K562 (cell line): ENCODE data around the gene SEZ6L. TPM values are rescaled to one million over a fixed set of nuclear protein-coding genes. Genes with fewer than 3 reads are reported as not detected.

Experiments
- ATAC-seq: fragments of 200-7000 bp; cut with Tn5 transposase; 3 replicates; pipeline ENCODE4 v1.9.1; 2020; ENCODE audit warnings: moderate library complexity
- BruUV-seq: library from RNA; stranded (reverse); fragments of 400-500 nt; replicated peaks from 2 replicates; lab custom pipeline; 2021; lab: Mats Ljungman, UMichigan
- CTCF ChIA-PET: fragments of 300-600 bp; formaldehyde crosslinking; extraction: SDS; loops from one replicate; lab custom pipeline; 2021; ENCODE audit warnings: low intra/inter-chr PET ratio; lab: Yijun Ruan, JAX
- POLR2A ChIA-PET: fragments of 300-600, 350-650 bp; sonication (Branson Sonifier 250); formaldehyde crosslinking; extraction: SDS; loops from one replicate; lab custom pipeline; 2021; ENCODE audit warnings: antibody characterized with exemption, inconsistent platforms; lab: Yijun Ruan, JAX
- DNase-seq, 4 experiments: peaks; one replicate each; pipeline versions ENCODE4 v3.0.0 to v3.0.0-alpha.2; 2011 to 2018; ENCODE audit warnings: low spot score in 3 of 4, mixed read lengths in 3 of 4; ENCODE audit errors: extremely low read depth in 1 of 4
- FAIRE-seq: peaks from 2 replicates; lab custom pipeline; 2011; peaks lifted over from hg19 to GRCh38; lab: Jason Lieb, UNC
- H2AFZ ChIP-seq: 2 replicates; pipeline ENCODE4 v1.6.0; 2011; ENCODE audit warnings: low read depth, low read length, control low read depth, inconsistent platforms
- H3K27ac ChIP-seq: fragments of 200-600 bp; 3 replicates; pipeline ENCODE4 v1.8.0; 2011; ENCODE audit warnings: low read depth, mild to moderate bottlenecking, control low read depth, inconsistent platforms, low read length, moderate library complexity, mixed read lengths; ENCODE audit errors: extremely low read depth
- H3K27me3 ChIP-seq, 2 experiments: fragments of 300-600 bp in 1 of 2; 2 replicates in 1 of 2; 3 replicates in 1 of 2; pipeline versions ENCODE4 v1.6.0 to v1.8.0; 2011; ENCODE audit warnings: inconsistent platforms in 2 of 2, low read length in 2 of 2, mild to moderate bottlenecking in 1 of 2, mixed read lengths in 1 of 2, moderate library complexity in 1 of 2; ENCODE audit not compliant: control insufficient read depth in 2 of 2, insufficient read depth in 2 of 2
- H3K36me3 ChIP-seq: fragments of 300-600 bp; 3 replicates; pipeline ENCODE4 v1.8.0; 2011; ENCODE audit warnings: mild to moderate bottlenecking, low read length, inconsistent platforms; ENCODE audit not compliant: control insufficient read depth, insufficient read depth
- H3K4me1 ChIP-seq, 2 experiments: fragments of 200-600 bp in 1 of 2; replicated peaks in 1 of 2; 2 replicates in 1 of 2; 3 replicates in 1 of 2; pipeline versions ENCODE4 v1.5.1 to v1.8.0; 2011; ENCODE audit warnings: inconsistent platforms in 2 of 2, low read length in 2 of 2, mild to moderate bottlenecking in 1 of 2, mixed read lengths in 1 of 2, moderate library complexity in 1 of 2; ENCODE audit not compliant: control insufficient read depth in 2 of 2, insufficient read depth in 2 of 2
- H3K4me2 ChIP-seq: 2 replicates; pipeline ENCODE4 v1.6.1; 2011; ENCODE audit warnings: low read length, control low read depth, inconsistent platforms, mixed read lengths; ENCODE audit not compliant: insufficient read depth
- H3K4me3 ChIP-seq: fragments of 200-600 bp; sonication (generic), shearing (Covaris generic); 2 replicates; pipeline ENCODE4 v1.5.1; 2016; ENCODE audit warnings: control low read depth, inconsistent platforms
- H3K79me2 ChIP-seq: fragments of 200-600 bp; 3 replicates; pipeline ENCODE4 v1.8.0; 2011; ENCODE audit warnings: low read length, inconsistent platforms; ENCODE audit not compliant: control insufficient read depth, insufficient read depth
- H3K9ac ChIP-seq, 2 experiments: 2 replicates each; pipeline versions ENCODE4 v1.6.0 to v1.6.1; 2011; ENCODE audit warnings: low read depth in 2 of 2, low read length in 2 of 2, control low read depth in 1 of 2, inconsistent platforms in 1 of 2, mild to moderate bottlenecking in 1 of 2, mixed read lengths in 1 of 2; ENCODE audit not compliant: insufficient read depth in 1 of 2
- H3K9me1 ChIP-seq: one replicate; pipeline ENCODE4 v1.6.0; 2011; ENCODE audit warnings: inconsistent platforms, mild to moderate bottlenecking, low read length, moderate library complexity; ENCODE audit not compliant: control insufficient read depth, insufficient read depth
- H3K9me3 ChIP-seq: replicated peaks from 2 replicates; pipeline ENCODE4 v1.5.1; 2011; ENCODE audit warnings: low read depth, low read length, inconsistent platforms; ENCODE audit not compliant: control insufficient read depth, insufficient read depth
- H4K20me1 ChIP-seq: replicated peaks from 2 replicates; pipeline ENCODE4 v1.6.1; 2011; ENCODE audit warnings: low read length, inconsistent platforms, mixed read lengths; ENCODE audit not compliant: control insufficient read depth, insufficient read depth
- ELF1 ChIP-seq: fragments of 200-800 bp; sonication (Bioruptor generic); IDR thresholded peaks from 2 replicates; pipeline ENCODE4 v1.6.1; 2016; ENCODE audit warnings: missing genetic modification characterization, missing compliant biosample characterization
- GABPA ChIP-seq: fragments of 200-800 bp; sonication (Bioruptor generic); conservative IDR thresholded peaks from 2 replicates; pipeline ENCODE4 v1.6.1; 2016; ENCODE audit warnings: low read depth, missing genetic modification characterization, missing compliant biosample characterization
- NR2C1 ChIP-seq, 2 experiments: fragments of 450-650 bp; IDR thresholded peaks; 2 replicates each; pipeline ENCODE4 v1.6.1; 2017; ENCODE audit warnings: mild to moderate bottlenecking in 2 of 2, antibody characterized with exemption in 1 of 2, inconsistent platforms in 1 of 2, missing compliant biosample characterization in 1 of 2, missing genetic modification characterization in 1 of 2
- WGBS: fragments of 100-300 bp; shearing (Covaris generic); methylation state at CpG from one replicate; pipeline ENCODE4 v1.1.6; 2016; ENCODE audit warnings: low coverage, mixed read lengths; ENCODE audit not compliant: insufficient coverage; ENCODE audit errors: missing lambda C conversion rate; 5-methylcytosine and 5-hydroxymethylcytosine counted together
- in situ Hi-C: fragments of 300-500 bp; cut with MboI; formaldehyde crosslinking; loops from 4 replicates; pipeline ENCODE4 v1.15.0; 2018; ENCODE audit warnings: inconsistent platforms, mixed read lengths
- intact Hi-C: fragments of 100-400 bp; cut with micrococcal nuclease; formaldehyde crosslinking; loops from 2 replicates; pipeline ENCODE4 v1.14.2; 2022
- polyA plus RNA-seq, 8 experiments: library from polyadenylated mRNA; depleted of rRNA in 4 of 8; stranded (reverse) in 5 of 8; unstranded in 3 of 8; fragments of >200 nt; fragmentation: Nextera tagmentation in 2 of 8; fragmentation: Illumina TruSeq in 1 of 8; extraction: Ambion mirVana in 2 of 8; extraction: Trizol in 1 of 8; gene quantifications; 2 replicates each; pipeline versions ENCODE4 v1.2.1 to v1.2.3, GENCODE V29; 2011 to 2014; ENCODE audit warnings: inconsistent platforms in 1 of 8, missing spikeins in 1 of 8
- total RNA-seq, 7 experiments: library from RNA; depleted of rRNA in 6 of 7; stranded (reverse); fragments of >200 nt in 6 of 7; fragmentation: Illumina TruSeq in 2 of 7; extraction: Trizol in 2 of 7; gene quantifications; 2 replicates each; pipeline versions ENCODE4 v1.2.1 to v1.2.3, GENCODE V29; 2011 to 2021; ENCODE audit warnings: low replicate concordance in 1 of 7
- TF ChIP-seq, protein P1 (sequence below), 2 experiments: fragments of 150-350 bp in 1 of 2; IDR thresholded peaks; 2 replicates each; pipeline ENCODE4 v1.6.1; 2012 to 2016; ENCODE audit warnings: low read depth in 2 of 2, low read length in 2 of 2, mild to moderate bottlenecking in 1 of 2, moderate library complexity in 1 of 2
- TF ChIP-seq, protein P2 (sequence below), 2 experiments: fragments of 450-650 bp; IDR thresholded peaks; 2 replicates each; pipeline ENCODE4 v1.6.1; 2016; ENCODE audit warnings: mild to moderate bottlenecking in 2 of 2, borderline replicate concordance in 1 of 2, low read depth in 1 of 2, moderate library complexity in 1 of 2

The SEZ6L gene
- total and polyA plus RNA-seq, 9 of the 15 experiments (the other 6 are each of a cell fraction or from before 2014, with no cell fraction given), result not detected

DNA sequence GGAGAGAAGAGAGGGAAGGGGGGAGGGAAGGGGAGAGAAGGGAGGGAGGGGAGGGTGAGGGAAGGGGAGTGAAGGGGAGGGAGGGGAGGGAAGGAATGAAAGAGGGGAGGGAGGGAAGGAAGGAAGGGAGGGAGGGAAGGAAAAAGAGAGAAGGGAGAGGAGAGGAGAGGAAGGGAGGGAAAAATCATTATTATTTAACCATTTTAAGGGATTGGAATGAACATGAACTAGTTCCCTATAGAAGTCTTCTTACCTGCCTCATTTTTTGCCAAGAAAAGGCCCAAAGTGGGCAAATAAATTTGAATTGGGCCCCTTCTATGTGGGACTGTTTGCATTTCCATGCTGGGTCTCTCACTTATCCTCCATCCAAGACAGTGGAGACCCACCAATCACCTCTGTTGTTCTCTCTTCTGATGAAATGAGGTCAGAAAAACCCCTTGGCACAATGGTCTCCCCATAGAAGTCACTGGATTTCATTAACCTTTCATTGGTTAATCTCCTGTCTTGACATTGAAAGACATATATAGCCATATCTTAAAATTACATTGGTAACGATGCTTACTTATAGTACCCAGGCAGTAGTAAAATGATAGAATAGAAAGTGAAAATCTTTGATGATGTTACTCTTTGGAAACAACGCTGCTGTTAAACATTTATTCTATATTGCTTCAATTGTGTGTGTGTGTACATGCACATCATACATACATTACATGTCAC, 179.7 kb downstream of the SEZ6L start:
- FAIRE-seq, result no peak
- Histone ChIP-seq H2AFZ (no peak overlapping the region), H3K27me3 (peaks cover 5 to 11% of the 10 kb centered on the region in 2 experiments; a peak in 4 of 5 replicates), H3K9me3 (no peaks in the 10 kb centered on the region), H3K36me3 (no peaks in the 10 kb centered on the region), H3K79me2 (no peaks in the 10 kb centered on the region), H3K4me3 (no peak overlapping the region), H3K9me1 (no peaks in the 10 kb centered on the region), H3K4me2 (no peak overlapping the region), H3K4me1 (no peaks in the 10 kb centered on the region), H3K9ac (no peak overlapping the region), H3K27ac (no peak overlapping the region), H4K20me1 (no peaks in the 10 kb centered on the region)
- WGBS, result 0% methylated on average over 2 of the region's 2 CpGs
- ChIA-PET CTCF (no interaction called here), POLR2A (no interaction called here)
- DNase-seq, result no peak
- ATAC-seq, result no peak
- in situ Hi-C loops, result loop anchor here (25.0 kb wide), 1 partner anchor 1137 kb away; the partner anchor contains the start of gene CRYBB2
- BruUV-seq, result no TSS peak
- intact Hi-C loops, result no loop called here
- TF ChIP-seq, protein P1, sequence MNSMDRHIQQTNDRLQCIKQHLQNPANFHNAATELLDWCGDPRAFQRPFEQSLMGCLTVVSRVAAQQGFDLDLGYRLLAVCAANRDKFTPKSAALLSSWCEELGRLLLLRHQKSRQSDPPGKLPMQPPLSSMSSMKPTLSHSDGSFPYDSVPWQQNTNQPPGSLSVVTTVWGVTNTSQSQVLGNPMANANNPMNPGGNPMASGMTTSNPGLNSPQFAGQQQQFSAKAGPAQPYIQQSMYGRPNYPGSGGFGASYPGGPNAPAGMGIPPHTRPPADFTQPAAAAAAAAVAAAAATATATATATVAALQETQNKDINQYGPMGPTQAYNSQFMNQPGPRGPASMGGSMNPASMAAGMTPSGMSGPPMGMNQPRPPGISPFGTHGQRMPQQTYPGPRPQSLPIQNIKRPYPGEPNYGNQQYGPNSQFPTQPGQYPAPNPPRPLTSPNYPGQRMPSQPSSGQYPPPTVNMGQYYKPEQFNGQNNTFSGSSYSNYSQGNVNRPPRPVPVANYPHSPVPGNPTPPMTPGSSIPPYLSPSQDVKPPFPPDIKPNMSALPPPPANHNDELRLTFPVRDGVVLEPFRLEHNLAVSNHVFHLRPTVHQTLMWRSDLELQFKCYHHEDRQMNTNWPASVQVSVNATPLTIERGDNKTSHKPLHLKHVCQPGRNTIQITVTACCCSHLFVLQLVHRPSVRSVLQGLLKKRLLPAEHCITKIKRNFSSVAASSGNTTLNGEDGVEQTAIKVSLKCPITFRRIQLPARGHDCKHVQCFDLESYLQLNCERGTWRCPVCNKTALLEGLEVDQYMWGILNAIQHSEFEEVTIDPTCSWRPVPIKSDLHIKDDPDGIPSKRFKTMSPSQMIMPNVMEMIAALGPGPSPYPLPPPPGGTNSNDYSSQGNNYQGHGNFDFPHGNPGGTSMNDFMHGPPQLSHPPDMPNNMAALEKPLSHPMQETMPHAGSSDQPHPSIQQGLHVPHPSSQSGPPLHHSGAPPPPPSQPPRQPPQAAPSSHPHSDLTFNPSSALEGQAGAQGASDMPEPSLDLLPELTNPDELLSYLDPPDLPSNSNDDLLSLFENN (IDR thresholded peaks at IDR 0.05; ENCODE audit: low read depth in 2 of 2, low read length in 2 of 2), result no peak
- TF ChIP-seq, protein P2, sequence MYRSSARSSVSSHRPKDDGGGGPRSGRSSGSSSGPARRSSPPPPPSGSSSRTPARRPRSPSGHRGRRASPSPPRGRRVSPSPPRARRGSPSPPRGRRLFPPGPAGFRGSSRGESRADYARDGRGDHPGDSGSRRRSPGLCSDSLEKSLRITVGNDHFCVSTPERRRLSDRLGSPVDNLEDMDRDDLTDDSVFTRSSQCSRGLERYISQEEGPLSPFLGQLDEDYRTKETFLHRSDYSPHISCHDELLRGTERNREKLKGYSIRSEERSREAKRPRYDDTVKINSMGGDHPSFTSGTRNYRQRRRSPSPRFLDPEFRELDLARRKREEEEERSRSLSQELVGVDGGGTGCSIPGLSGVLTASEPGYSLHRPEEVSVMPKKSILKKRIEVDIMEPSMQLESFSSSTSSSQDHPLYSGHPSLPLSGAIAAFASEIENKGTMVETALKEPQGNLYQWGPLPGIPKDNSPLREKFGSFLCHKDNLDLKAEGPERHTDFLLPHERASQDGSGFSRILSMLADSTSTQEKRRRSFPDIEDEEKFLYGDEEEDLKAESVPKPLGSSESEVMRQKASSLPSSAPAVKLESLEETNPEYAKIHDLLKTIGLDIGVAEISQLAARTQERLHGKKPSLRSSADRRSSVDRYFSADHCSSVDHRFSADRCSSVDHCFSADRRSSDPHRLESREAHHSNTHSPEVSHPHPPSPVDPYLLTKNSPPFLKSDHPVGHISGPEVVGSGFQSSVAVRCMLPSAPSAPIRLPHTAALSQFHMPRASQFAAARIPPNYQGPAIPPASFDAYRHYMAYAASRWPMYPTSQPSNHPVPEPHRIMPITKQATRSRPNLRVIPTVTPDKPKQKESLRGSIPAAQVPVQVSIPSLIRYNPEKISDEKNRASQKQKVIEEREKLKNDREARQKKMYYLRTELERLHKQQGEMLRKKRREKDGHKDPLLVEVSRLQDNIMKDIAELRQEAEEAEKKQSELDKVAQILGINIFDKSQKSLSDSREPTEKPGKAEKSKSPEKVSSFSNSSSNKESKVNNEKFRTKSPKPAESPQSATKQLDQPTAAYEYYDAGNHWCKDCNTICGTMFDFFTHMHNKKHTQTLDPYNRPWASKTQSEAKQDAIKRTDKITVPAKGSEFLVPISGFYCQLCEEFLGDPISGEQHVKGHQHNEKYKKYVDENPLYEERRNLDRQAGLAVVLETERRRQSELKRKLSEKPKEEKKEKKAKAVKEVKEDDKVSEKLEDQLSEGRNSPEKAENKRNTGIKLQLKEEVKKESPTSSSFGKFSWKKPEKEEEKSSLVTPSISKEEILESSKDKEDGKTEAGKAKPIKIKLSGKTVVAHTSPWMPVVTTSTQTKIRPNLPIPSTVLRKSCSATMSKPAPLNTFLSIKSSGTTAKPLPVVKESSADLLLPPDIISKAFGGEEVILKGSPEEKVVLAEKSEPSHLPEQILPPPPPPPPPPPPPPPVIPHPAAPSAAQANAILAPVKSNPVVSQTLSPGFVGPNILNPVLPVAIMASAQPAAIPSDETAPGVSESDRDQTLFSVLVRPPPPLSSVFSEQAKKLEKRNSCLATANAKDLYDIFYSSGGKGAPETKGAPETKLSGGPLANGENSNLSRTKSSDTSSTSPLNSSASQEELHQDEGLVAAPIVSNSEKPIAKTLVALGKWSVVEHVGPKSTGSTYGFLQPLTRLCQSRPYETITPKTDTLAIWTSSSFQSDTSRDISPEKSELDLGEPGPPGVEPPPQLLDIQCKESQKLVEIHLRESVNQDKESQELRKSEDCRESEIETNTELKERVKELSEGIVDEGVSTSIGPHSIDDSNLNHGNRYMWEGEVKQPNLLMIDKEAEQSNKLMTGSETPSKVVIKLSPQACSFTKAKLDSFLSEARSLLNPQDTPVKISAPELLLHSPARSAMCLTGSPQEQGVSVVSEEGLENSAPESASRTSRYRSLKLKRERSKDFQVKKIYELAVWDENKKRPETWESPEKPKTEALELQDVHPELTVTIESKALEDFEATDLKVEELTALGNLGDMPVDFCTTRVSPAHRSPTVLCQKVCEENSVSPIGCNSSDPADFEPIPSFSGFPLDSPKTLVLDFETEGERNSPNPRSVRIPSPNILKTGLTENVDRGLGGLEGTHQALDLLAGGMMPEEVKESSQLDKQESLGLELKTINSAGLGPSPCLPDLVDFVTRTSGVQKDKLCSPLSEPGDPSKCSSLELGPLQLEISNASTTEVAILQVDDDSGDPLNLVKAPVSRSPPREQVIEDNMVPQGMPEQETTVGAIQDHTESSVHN (IDR thresholded peaks at IDR 0.05; ENCODE audit: borderline replicate concordance in 1 of 2, low read depth in 1 of 2), result no peak
- no peak for TF ChIP-seq GABPA (tag)
- no peak for TF ChIP-seq NR2C1 (IDR thresholded peaks at IDR 0.05)
- TF ChIP-seq NR2C1 (tag; IDR thresholded peaks at IDR 0.05), result no peak
- TF ChIP-seq ELF1 (tag), result no peak
